ENCODE results near the gene DTWD2.

DNA sequence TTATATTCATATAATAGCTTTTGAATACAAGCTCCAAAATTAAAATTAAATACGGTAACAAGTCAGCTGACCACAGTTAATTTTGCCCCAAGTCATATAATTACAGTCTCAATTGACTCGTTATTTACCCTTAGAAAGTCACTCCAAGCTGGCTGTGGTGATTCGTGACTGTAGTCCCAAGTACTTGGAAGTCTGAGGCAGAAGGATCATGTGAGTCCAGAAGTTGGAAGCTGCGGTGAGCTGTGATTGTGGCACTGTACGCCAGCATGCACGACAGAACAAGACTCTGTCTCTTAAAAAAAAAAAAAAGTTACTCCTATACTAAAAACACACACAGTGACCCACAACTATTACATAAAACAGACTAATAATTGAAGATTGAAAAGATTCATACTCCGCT lies 31.6 kb upstream of the DTWD2 start:
- TF ChIP-seq, protein P1, sequence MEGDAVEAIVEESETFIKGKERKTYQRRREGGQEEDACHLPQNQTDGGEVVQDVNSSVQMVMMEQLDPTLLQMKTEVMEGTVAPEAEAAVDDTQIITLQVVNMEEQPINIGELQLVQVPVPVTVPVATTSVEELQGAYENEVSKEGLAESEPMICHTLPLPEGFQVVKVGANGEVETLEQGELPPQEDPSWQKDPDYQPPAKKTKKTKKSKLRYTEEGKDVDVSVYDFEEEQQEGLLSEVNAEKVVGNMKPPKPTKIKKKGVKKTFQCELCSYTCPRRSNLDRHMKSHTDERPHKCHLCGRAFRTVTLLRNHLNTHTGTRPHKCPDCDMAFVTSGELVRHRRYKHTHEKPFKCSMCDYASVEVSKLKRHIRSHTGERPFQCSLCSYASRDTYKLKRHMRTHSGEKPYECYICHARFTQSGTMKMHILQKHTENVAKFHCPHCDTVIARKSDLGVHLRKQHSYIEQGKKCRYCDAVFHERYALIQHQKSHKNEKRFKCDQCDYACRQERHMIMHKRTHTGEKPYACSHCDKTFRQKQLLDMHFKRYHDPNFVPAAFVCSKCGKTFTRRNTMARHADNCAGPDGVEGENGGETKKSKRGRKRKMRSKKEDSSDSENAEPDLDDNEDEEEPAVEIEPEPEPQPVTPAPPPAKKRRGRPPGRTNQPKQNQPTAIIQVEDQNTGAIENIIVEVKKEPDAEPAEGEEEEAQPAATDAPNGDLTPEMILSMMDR (conservative IDR thresholded peaks at IDR 0.05; ENCODE audit: low read length), result no peak
- TF ChIP-seq EZH2phosphoT487 (IDR thresholded peaks at IDR 0.05; ENCODE audit: borderline replicate concordance), result no peak
